Measurements from ENCODE around the gene MYO9B. TPM values are rescaled to one million over a fixed set of nuclear protein-coding genes. Genes with fewer than 3 reads are reported as not detected.

The MYO9B gene, protein sequence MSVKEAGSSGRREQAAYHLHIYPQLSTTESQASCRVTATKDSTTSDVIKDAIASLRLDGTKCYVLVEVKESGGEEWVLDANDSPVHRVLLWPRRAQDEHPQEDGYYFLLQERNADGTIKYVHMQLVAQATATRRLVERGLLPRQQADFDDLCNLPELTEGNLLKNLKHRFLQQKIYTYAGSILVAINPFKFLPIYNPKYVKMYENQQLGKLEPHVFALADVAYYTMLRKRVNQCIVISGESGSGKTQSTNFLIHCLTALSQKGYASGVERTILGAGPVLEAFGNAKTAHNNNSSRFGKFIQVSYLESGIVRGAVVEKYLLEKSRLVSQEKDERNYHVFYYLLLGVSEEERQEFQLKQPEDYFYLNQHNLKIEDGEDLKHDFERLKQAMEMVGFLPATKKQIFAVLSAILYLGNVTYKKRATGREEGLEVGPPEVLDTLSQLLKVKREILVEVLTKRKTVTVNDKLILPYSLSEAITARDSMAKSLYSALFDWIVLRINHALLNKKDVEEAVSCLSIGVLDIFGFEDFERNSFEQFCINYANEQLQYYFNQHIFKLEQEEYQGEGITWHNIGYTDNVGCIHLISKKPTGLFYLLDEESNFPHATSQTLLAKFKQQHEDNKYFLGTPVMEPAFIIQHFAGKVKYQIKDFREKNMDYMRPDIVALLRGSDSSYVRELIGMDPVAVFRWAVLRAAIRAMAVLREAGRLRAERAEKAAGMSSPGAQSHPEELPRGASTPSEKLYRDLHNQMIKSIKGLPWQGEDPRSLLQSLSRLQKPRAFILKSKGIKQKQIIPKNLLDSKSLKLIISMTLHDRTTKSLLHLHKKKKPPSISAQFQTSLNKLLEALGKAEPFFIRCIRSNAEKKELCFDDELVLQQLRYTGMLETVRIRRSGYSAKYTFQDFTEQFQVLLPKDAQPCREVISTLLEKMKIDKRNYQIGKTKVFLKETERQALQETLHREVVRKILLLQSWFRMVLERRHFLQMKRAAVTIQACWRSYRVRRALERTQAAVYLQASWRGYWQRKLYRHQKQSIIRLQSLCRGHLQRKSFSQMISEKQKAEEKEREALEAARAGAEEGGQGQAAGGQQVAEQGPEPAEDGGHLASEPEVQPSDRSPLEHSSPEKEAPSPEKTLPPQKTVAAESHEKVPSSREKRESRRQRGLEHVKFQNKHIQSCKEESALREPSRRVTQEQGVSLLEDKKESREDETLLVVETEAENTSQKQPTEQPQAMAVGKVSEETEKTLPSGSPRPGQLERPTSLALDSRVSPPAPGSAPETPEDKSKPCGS (N-terminal part only)
- 59.7 and 72.8 TPM in 2 replicates for total RNA-seq

DNA sequence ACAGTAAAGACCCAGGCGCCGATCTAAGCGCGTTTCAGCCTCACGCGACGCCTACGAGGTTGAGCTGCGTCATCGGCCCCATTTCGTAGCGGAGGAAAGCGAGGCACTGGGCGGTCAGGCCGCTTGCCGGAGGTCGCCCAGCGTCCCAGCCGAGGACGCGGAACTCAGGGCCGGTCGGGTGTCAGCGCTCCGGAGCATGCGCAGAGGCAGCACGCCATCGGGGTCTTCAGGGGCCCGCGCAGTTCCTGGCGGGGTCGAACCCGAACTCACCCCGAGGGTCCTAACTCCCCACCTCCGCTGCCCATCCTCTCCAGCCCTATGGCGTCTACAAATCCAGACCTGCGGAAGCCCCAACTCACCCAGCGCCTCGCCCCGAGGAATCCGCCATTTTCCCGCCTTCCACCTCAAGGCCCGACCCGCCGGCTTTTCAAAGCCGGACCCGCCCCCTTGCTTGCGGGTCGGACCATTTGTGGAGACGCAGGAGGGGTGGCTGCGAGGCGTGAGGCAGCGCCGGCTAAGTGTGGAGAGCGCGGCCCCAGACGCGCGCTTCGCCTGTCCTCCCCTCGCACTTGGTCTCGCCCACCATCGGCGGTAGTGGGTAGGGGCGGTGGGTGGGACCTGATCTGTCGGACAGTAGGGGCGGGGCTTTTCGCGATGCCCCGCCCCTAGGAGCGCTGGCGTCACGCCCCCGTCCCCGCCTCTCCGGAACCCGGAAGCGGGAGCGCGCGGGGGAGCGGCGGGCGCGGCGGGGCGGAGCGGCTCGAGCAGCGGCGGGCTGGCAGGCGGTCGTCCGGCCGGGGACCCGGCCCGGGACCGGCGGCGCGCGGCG is at the start of gene MYO9B, which contains the start of gene HAUS8:
Gene MYO9B, plus strand, starts transcription at position 743 of the 829 bp plus-strand sequence. CDS start 25,941 bp downstream, outside the sequence.
Gene HAUS8, minus strand, starts transcription at position 418 of the 829 bp plus-strand sequence. Its CDS starts 30 bp downstream, at position 388.

DNA sequence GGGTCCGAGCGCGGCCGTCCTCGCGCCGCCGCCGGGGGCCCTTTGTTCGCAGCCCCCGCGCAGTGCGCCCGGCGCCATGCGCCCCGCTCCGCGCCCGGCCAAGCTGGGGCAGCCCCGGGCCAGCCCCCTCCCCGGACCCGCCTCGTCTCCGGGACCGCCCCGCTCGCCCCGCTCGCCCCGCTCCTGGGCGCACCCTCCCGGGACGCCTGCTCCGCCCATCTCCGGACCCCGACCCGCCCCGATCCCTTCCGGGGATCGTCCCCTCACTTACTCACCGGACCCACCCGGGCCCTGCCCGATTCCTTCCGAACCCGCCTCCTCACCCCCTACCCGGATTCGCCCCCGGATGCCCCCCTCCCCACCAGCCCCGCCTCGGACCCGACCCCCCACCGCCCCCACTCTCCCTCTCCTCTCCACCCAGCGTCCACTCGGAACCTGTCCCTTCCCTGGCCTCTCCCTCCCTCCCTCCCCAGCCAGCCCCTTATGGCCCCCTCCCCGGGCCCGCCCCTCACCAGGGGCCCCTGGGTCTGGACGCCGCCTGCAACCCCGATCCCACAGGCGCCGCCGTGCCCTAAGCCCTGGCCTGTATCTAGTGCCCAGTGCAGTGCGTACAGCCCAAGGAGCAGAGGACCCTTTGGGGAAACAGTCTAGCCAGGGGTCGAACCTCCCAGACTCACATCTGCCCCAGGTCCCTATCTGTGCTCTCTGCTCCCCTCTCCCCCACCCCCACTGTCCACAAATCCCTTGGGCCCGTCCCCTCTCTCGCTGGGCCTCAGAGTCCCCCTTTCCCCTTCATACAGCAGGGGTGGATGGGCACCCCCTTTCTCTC is 48.7 kb upstream of the MYO9B start, which contains the start of gene CPAMD8:
Gene CPAMD8, minus strand, starts transcription at position 105 of the 829 bp plus-strand sequence. CDS start 168 bp downstream, outside the sequence.

DNA sequence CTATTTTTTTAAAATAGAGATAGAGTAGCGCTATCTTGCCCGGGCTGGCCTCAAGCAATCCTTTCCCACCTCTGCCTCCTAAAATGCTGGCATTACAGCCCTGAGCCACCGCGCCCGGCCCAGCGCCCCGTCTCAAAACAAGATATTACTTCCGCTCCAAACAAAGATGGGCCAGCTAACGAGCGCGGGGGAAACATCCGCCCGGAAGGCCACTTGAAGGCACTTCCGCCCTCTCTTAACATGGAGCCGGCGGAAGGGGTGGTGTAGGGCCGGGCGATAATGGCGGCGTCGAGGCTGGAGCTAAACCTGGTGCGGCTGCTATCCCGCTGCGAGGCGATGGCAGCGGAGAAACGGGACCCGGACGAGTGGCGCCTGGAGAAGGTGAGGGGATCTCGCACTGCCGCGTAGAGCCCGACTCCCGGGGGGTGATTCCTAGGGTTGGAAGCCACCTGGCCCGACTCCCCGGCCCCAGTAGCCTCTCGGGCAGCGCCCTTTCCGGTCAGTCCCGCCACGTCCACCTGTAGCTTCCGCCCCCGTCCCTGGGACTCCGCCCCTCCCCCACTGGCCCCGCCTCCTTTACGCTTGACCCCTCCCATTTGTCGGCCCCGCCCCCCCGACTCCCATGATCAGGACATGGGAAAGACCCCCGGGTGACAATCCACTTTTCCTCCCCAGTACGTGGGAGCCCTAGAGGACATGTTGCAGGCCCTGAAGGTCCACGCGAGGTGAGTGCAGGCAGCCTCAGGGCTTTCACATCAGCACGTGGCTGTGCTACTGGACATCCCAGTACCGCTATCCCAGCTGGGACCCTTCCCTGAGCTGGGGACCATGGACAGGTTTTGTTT is 139.8 kb downstream of the MYO9B start, which contains the start of gene USE1:
Gene USE1, plus strand, starts transcription at position 231 of the 845 bp plus-strand sequence. Its CDS starts 49 bp downstream, at position 280.

DNA sequence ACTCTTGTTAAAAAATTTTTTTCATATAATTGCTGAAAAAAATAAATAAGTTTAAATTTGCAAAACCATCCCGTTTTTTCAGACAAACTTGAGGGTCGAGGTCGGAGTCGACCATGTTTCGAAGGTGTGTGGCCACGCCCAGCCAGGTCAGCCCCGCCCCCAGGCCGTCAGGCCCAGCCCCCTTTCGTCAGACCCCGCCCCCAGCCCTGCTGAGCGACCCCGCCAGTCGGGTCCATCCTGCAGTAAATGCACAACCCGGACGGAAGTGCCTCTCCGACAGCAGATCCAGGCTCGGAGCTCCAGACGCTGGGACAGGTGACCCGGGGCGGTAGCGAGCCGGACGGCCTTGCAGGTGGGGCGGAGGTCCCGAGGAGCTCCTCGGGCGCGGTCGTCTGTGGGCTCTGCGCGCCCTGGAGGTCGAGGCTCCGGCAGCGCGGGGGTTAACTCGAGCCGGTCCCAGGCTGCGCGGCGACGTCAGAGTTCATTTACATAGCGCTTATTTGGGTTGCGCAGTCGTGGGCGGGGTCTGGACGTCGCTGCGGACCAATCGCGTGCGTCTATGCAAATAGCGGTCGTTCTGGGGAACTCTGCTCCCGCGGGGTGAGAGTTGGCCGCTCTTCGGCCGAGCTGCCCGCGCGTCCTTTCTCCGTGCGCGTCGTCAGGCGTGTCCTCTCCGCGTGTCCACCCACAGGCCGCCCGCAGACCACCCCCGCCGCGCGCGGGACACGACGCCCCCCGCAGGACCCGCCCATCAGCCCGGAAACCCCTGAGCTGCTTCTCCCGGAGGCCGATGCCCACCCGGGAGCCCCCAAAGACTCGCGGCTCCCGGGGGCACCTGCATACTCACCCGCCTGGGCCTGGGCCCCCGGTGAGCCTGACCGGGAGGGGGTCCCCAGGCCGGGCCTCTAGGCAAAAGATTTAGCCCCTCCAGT is 150.7 kb downstream of the MYO9B start, which contains the start of gene OCEL1:
Gene OCEL1, plus strand, starts transcription at position 225 of the 932 bp plus-strand sequence. Its CDS starts 22 bp downstream, at position 247.

DNA sequence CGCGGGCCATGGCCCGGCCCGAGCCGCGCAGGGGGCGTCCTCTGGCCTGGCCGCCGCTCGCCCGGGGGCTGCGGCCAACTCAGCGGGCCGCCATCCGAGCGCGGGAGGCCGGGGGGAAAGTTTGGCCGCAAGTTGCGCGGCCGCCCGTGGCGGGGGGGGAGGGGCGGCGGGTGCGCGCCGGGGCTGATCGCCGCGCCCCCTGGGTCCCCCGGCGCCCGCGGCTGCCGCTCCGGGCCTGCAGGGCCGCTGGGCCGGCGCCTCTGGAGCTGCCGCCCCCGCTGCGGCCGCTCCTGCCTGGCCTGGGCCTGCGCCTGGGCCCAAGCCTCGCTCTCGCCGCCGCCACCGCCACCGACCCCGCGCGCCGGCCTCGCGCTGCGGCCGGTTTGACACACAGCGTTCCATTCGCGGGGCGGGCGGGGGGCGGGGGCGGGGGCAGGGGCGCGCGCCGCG is 170.0 kb downstream of the MYO9B start, which contains the start of gene NR2F6:
Gene NR2F6, minus strand, starts transcription at position 385 of the 450 bp plus-strand sequence. CDS start 699 bp downstream, outside the sequence.

Other genes starting within 250 kb of the MYO9B start
- gene SIN3B, start 246.4 kb upstream of the MYO9B start, total RNA-seq = 24.3 and 27.8 TPM in 2 replicates
- not detected in 2 replicates for gene F2RL3, start 186.8 kb upstream of the MYO9B start, total RNA-seq
- 1.4 and 1.7 TPM in 2 replicates for gene CPAMD8, start 49.0 kb upstream of the MYO9B start, total RNA-seq
- gene HAUS8, start 325 bp upstream of the MYO9B start, total RNA-seq = 2.4 and 3.1 TPM in 2 replicates
- gene USE1, start 139.6 kb downstream of the MYO9B start, total RNA-seq = 20.3 and 22.7 TPM in 2 replicates
- gene OCEL1, start 150.4 kb downstream of the MYO9B start, total RNA-seq = 3.7 and 4.1 TPM in 2 replicates
- 20.8 and 27.7 TPM in 2 replicates for gene NR2F6, start 170.1 kb downstream of the MYO9B start, total RNA-seq
- not detected in 2 replicates for gene USHBP1, start 189.0 kb downstream of the MYO9B start, total RNA-seq
- 59.5 and 63.5 TPM in 2 replicates for gene BABAM1, start 191.7 kb downstream of the MYO9B start, total RNA-seq
- gene ANKLE1, start 206.1 kb downstream of the MYO9B start, total RNA-seq = 0.26 TPM in 1 of 2 replicates, not detected in the other
- gene ABHD8, start 227.6 kb downstream of the MYO9B start, total RNA-seq = 9.0 and 10.5 TPM in 2 replicates
- 19.7 and 23.7 TPM in 2 replicates for gene MRPL34, start 230.1 kb downstream of the MYO9B start, total RNA-seq
- gene DDA1, start 233.8 kb downstream of the MYO9B start, total RNA-seq = 11.8 and 22.7 TPM in 2 replicates